HG03520 (cell line): ENCODE measurements around the gene GRHL3.

Experiments
- ATAC-seq: cut with Tn5 transposase; IDR thresholded peaks from one replicate; pipeline ENCODE4 v1.9.1; 2021; ENCODE audit warnings: mild to moderate bottlenecking, moderate library complexity; ENCODE audit not compliant: unreplicated experiment

GRHL3 gene

GRCh38 chr1:24292887-24293286 lies 26.3 kb upstream of the GRHL3 start:
- no peak for ATAC-seq

GRCh38 chr1:24293392-24294227 lies 25.5 kb upstream of the GRHL3 start:
- no peak for ATAC-seq

GRCh38 chr1:24294228-24294672 lies 24.9 kb upstream of the GRHL3 start:
- no peak for ATAC-seq

GRCh38 chr1:24294716-24295371 lies 24.3 kb upstream of the GRHL3 start:
- ATAC-seq = no peak

GRCh38 chr1:24295535-24295934 lies 23.6 kb upstream of the GRHL3 start:
- no peak for ATAC-seq

- ATAC-seq = no peak
Observed at GRCh38 chr1:24297187-24297851, 21.8 kb upstream of the GRHL3 start.

- no peak for ATAC-seq
Observed at GRCh38 chr1:24297852-24298232, 21.3 kb upstream of the GRHL3 start.

GRCh38 chr1:24298606-24299005 lies 20.6 kb upstream of the GRHL3 start:
- no peak for ATAC-seq

- ATAC-seq = no peak
Observed at GRCh38 chr1:24299901-24300300, 19.3 kb upstream of the GRHL3 start.

- no peak for ATAC-seq
Observed at GRCh38 chr1:24300971-24301784, 18.0 kb upstream of the GRHL3 start.

- ATAC-seq = no peak
Observed at GRCh38 chr1:24301785-24302175, 17.4 kb upstream of the GRHL3 start.

GRCh38 chr1:24302209-24302611 lies 16.9 kb upstream of the GRHL3 start:
- ATAC-seq = no peak

- ATAC-seq = no peak
Observed at GRCh38 chr1:24303600-24303999, 15.6 kb upstream of the GRHL3 start.

GRCh38 chr1:24304763-24305162 lies 14.4 kb upstream of the GRHL3 start:
- ATAC-seq = no peak

GRCh38 chr1:24308365-24309015 lies 10.7 kb upstream of the GRHL3 start:
- ATAC-seq = no peak

- ATAC-seq = no peak
Observed at GRCh38 chr1:24309762-24310485, 9.2 kb upstream of the GRHL3 start.

GRCh38 chr1:24311234-24311633 lies 7.9 kb upstream of the GRHL3 start:
- no peak for ATAC-seq

GRCh38 chr1:24311741-24312140 lies 7.4 kb upstream of the GRHL3 start:
- ATAC-seq = no peak

GRCh38 chr1:24315391-24315790 lies 3.8 kb upstream of the GRHL3 start:
- ATAC-seq = no peak

GRCh38 chr1:24316645-24317044 lies 2.5 kb upstream of the GRHL3 start:
- no peak for ATAC-seq
